Liver (tissue), 3 donors: ENCODE results near the gene KIF21B.

ENCODE experiments used
- CTCF ChIP-seq: fragments of 150-350 bp; IDR thresholded peaks from 2 replicates; pipeline ENCODE4 v1.5.1; 2017; ENCODE audit warnings: improper control_type of control experiment, low read depth, low read length; ENCODE audit not compliant: missing input control
- EGR1 ChIP-seq, 2 donors: IDR thresholded peaks; 2 replicates each; pipeline ENCODE4 v1.6.1; 2016 to 2018; ENCODE audit warnings: antibody characterized with exemption in 2 of 2, low read depth in 2 of 2
- JUND ChIP-seq, 2 donors: IDR thresholded peaks; 2 replicates each; pipeline ENCODE4 v1.6.1; 2016; ENCODE audit warnings: antibody characterized with exemption in 2 of 2
- NR2F2 ChIP-seq: IDR thresholded peaks from 2 replicates; pipeline ENCODE4 v1.6.1; 2016; ENCODE audit warnings: antibody characterized with exemption
- TAF1 ChIP-seq: conservative IDR thresholded peaks from 2 replicates; pipeline ENCODE4 v1.6.1; 2016; ENCODE audit warnings: antibody characterized with exemption, mild to moderate bottlenecking
- donor health status: healthy.
- donor health status: healthy.

- no peak for TF ChIP-seq EGR1 (IDR thresholded peaks at IDR 0.05; ENCODE audit: low read depth in 2 of 2)
- TF ChIP-seq TAF1: no peak
- no peak for TF ChIP-seq CTCF
- TF ChIP-seq JUND (IDR thresholded peaks at IDR 0.05): no peak
- TF ChIP-seq NR2F2: no peak
Measured at GRCh38 chr1:200966934-200967333, 56.6 kb downstream of the KIF21B start.
